ENCODE data around the gene MPPED1. TPM values are rescaled to one million over a fixed set of nuclear protein-coding genes. Genes with fewer than 3 reads are reported as not detected.
A peak's percentile ranks its signal among the peaks of the same experiment; 100 is the strongest.

MPPED1 gene
- not detected in 2 replicates for total RNA-seq

DNA sequence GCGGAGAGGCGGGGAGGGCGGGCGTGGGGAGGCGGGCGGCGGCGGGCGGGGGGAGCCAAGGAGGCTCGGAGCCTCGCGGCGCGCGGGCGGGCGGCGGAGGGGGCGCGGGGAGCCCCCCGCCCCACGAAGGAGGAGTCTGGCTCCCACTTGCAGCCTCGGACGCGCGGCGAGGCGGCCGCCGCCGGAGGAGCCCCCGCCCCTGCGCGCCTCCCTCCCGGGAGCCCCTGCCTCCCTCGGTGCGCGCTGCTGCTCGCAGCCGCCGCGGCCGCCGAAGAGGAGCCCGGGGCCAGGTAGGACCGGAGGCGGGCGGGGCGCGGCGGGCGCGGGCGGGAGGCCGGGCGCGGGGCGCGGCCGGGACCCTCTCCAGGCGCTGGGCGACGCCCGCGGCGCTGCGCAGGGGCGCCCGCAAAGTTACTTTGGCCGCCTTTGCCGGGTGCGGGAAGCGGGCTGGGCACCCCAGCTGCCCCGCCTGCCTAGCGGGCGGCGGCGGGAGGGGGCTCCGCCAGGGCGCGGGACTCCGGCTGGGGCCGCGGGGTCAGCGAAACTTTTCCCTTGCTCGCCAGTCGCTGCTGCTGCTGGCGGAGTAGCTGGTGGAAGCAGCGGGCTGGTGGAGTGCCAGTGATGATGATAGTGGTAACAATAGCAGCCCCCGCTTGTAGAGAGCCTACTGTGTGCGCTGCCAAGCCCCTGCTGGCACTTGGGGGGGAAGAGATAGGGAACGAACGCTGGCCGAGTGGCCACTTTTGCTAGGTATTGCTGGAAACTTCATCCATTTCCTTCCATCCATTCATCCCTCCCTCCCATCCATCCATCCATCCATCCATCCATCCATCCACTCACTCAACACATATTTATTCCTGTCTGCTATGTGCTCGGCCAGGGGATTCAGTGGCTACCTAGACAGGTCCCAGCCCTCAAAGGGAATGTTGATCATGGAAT is at the start of gene MPPED1:
TSS of gene MPPED1 (plus strand) at position 146 of the 939 bp plus-strand sequence. CDS start 12,972 bp downstream, outside the sequence.
- no peak for DNase-seq

- no peak for DNase-seq
Measured at GRCh38 chr22:43363315-43364168, 48.3 kb upstream of the MPPED1 start.

GRCh38 chr22:43364169-43364435 is 47.7 kb upstream of the MPPED1 start:
- DNase-seq: no peak

DNA sequence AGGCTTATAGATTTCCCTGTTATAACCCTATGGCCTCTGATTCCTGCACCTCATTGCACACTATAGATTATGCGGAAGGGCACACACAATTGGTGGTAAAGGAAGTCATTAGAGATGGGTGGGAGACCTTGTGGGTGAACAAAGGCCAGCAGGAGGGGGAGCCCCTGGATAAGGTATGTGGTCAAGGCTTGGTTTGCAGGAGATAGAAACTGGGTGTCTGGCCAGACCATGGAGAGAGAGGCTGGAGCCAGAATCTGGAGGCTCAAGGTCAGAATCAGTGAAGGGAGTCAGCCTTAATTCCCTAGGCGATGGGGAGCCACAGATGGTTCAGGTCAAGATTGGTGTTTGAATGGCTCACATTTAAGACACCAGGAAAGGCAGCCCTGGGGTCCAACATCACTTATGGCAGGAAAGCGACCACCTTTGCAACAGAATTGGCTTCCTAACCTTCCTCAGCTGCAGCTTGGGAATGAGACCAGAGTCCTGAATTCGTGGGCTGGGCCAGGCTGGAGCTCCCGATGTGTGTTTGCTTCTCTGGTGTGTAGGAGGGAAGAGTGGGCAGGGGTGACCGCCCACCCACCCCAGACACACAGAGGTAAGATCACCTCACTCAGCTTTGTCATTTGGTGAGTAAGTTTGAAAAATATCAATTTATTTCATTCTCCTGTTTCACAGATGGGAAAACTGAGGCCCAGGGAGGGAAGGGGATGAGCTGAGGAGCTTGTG is 45.9 kb upstream of the MPPED1 start:
- no peak for DNase-seq

- DNase-seq: no peak
Measured at GRCh38 chr22:43370036-43370435, 41.8 kb upstream of the MPPED1 start.

- DNase-seq: no peak
Measured at GRCh38 chr22:43375951-43376455, 35.8 kb upstream of the MPPED1 start.

DNA sequence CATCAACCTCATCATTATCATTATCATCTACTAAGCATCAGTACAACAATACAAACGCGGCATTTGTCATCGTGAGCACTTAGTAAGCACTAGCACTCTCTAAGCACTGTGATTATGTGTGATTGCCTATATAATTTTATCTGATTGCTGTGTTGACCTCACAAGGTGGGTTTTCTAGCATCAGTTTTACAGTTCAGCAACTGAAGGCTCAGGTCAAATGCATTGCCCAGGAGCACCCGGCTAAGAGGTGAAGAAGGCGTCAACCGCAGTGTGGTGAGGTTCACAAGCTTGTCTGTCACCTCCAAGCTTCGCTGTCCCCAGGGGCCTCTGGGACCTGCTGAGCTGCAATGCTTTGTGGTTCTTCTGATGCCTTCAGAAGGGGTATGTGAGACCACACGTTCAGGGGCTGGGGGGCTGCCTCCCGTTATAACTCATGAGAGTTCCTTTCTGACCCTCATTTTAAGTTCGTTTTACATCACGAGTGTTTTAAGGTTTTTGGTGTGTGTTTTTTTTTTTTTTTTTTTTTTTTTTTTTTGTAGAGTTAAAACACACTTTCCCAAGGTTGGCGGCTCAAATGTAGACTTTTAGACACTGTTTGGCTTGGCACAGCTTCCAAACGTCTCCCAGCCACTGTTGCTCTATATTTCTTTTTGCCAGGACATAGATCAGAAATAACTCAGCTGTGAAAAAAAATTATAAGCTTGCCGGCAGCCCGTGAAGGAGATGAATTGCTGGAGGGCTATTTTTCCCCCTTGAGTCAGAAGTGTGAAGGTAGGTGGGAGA is 34.9 kb upstream of the MPPED1 start:
- DNase-seq: no peak

DNA sequence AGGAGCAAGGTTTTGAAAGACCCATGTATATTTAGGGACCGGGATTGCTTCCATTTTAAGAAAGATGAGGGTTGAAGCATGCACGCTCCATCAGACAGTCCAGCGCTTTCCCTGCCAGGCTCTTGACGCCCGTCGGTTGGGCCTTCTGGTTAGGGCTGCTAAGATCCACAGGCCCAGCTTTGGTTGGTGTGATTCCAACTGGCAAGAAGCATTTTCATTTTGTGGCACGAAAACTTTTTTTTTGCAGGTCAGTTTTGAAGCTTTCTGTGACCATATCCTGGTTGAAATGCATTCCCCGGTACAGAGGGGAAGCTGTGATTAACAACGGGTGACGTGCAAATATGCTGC is 34.3 kb upstream of the MPPED1 start:
- DNase-seq: peak; percentile 45

DNA sequence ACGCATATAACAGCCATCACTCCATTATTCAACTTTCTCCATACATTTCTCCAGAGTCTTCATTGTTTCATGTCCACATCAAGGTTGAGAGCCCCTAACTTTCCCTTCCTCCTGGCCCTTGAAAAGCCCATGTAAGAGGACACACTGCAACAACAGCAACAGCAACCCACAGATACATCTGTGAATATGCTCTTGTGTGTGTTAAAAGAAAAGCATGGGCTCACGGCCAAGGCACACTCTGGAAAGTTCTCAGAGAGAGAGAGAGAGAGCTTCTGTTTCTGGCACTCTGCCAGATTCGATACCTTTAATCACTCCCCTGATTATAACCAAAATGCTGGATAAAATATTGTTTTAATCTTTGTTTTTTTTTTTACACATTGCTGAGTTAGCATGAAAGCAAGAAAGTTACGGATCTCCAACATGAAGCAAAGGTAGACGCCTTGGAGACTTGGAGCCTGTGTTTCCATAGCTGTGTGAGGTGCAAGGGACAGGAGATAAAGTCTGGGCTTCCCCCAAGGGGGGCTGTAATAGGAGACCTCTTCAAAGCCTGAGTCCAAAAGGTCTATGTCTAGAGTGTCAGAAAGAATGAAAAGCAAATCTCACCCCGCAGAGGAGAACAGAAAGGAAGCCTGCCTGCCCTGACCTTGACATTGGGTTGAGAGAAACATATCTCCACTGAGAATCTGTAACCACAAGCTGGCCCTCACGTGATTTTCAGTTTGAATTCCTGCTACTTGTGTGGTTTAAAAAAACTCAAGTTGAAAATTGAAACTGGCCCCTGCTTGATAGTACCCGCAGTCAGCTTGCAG is 33.7 kb upstream of the MPPED1 start:
- peak; percentile 8 for DNase-seq

GRCh38 chr22:43381693-43382092 is 30.1 kb upstream of the MPPED1 start:
- DNase-seq: peak; percentile 43

GRCh38 chr22:43384863-43385262 is 27.0 kb upstream of the MPPED1 start:
- no peak for DNase-seq

GRCh38 chr22:43385770-43386641 is 25.8 kb upstream of the MPPED1 start:
- DNase-seq: peak; percentile 84

- DNase-seq: no peak
Measured at GRCh38 chr22:43387815-43388214, 24.0 kb upstream of the MPPED1 start.

DNA sequence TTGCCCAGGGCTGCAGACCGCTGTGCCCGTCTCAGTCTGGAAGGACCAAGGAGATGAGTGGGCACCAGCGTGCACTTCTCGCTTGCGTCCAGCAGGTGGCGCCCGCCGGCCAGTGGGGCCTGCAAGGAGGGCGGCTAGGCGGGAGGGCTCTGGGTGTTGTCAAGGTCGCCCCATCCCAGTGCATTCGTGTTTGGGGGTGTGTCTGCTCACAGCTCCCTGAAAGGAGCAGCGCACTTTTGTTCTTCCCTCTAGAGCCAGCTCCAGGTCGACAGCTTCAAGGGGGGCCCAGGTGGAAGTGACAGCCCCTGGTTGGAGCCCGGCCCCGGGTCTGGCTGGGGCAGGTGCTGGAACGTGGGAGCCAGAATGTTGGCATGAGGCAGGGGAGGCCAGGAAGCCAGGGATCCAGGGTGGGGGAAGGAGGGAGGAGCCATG is 23.4 kb upstream of the MPPED1 start:
- peak; percentile 82 for DNase-seq

GRCh38 chr22:43389227-43389836 is 22.5 kb upstream of the MPPED1 start:
- no peak for DNase-seq

DNA sequence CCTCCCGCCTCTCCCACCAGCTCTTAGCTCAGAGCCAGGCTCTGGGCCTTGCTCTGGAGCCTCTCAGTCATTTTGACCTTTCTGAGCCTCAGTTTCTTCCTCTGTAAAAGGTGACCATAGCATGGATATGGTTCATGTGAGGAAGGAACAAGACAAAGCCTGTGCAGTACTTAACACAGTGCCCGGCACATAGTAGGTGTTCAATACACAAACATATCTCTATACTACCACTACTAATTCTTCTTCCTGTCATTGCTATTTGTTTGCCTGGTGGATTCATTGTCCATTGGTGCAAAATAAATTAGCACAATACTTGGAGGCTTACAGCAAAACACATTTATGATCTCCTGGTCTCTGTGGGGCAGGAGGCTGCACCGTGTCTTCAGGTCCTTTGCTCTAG is 21.6 kb upstream of the MPPED1 start:
- DNase-seq: no peak

- DNase-seq: no peak
Measured at GRCh38 chr22:43390872-43391271, 20.9 kb upstream of the MPPED1 start.

GRCh38 chr22:43391306-43391705 is 20.5 kb upstream of the MPPED1 start:
- no peak for DNase-seq

DNA sequence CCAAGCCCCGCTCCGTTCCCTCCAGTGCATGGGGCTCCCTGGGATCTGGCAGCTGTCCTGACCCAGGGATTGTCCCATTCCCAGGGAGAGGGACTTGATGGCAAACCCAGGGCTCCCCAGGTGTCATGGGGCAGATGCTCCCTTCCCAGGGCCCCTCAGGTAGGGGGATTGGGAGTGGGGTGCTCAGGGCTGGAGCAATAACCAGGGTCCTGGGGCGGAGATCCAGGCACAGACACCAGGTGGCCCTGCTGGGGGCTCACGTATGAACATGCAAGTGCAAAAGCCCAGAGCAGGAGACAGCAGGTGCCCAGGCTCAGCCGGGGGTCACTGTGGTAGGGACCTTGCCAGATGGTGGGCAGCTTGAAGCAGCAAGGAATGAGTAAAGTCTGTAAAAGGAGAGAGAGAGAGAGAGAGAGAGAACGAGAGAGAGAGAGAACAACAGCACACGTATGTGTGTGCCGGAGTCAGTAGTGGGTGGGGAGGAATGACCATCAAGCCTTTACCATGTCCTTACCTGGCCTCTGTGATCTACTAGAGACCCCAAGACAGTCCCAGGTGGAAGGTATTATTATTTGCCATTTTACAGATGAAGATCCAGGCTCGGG is 19.3 kb upstream of the MPPED1 start:
- no peak for DNase-seq

Data from dermis blood vessel endothelial cell (primary cell).